GM12878 (cell line): ENCODE results near the gene ANKRD44. TPM values are rescaled to one million over a fixed set of nuclear protein-coding genes. Genes with fewer than 3 reads are reported as not detected.

Experiments
- ATAC-seq: fragments of 200-7000 bp; cut with Tn5 transposase; 3 replicates; pipeline ENCODE4 v1.9.1; 2020; ENCODE audit warnings: mild to moderate bottlenecking, moderate library complexity
- BruUV-seq: library from RNA; stranded (reverse); fragments of 400-500 nt; replicated peaks from 2 replicates; lab custom pipeline; 2021; lab: Mats Ljungman, UMichigan
- CTCF ChIA-PET: fragments of 300-600 bp; sonication (Branson Sonifier 250); formaldehyde crosslinking; extraction: SDS; loops from one replicate; lab custom pipeline; 2021; ENCODE audit warnings: inconsistent platforms; lab: Yijun Ruan, JAX
- POLR2A ChIA-PET: fragments of 350-600 bp; formaldehyde crosslinking; extraction: SDS; loops from one replicate; lab custom pipeline; 2021; ENCODE audit warnings: inconsistent platforms; lab: Charles Lee
- RAD21 ChIA-PET: fragments of 300-600 bp; sonication (Branson Sonifier 250); formaldehyde crosslinking; loops from one replicate; lab custom pipeline; 2023; ENCODE audit warnings: antibody characterized with exemption; ENCODE audit not compliant: unreplicated experiment; lab: Charles Lee
- SMC1A ChIA-PET: fragments of 300-600 bp; sonication (Branson Sonifier 250); formaldehyde crosslinking; loops from one replicate; lab custom pipeline; 2023; ENCODE audit not compliant: unreplicated experiment, uncharacterized antibody; lab: Charles Lee
- DNase-seq: peaks from one replicate; pipeline ENCODE4 v3.0.0-alpha.2; 2011; ENCODE audit warnings: low read depth, low spot score
- FAIRE-seq: peaks from 3 replicates; lab custom pipeline; 2011; peaks lifted over from hg19 to GRCh38; lab: Jason Lieb, UNC
- H2AFZ ChIP-seq: 2 replicates; pipeline ENCODE4 v1.6.0; 2011; ENCODE audit warnings: low read depth, low read length, control low read depth; ENCODE audit not compliant: control insufficient read depth
- H3K27ac ChIP-seq: 2 replicates; pipeline ENCODE4 v1.5.1; 2011; ENCODE audit warnings: control low read depth; ENCODE audit not compliant: control insufficient read depth, insufficient read depth
- H3K27me3 ChIP-seq, 2 experiments: replicated peaks in 1 of 2; 2 replicates each; pipeline versions ENCODE4 v1.6.0 to v1.6.1; 2011; ENCODE audit warnings: low read length in 1 of 2; ENCODE audit not compliant: control insufficient read depth in 2 of 2, insufficient read depth in 2 of 2
- H3K36me3 ChIP-seq, 2 experiments: 2 replicates each; pipeline ENCODE4 v1.5.1; 2011; ENCODE audit warnings: low read length in 1 of 2; ENCODE audit not compliant: control insufficient read depth in 2 of 2, insufficient read depth in 2 of 2
- H3K4me1 ChIP-seq: 2 replicates; pipeline ENCODE4 v1.6.1; 2011; ENCODE audit warnings: mild to moderate bottlenecking, low read length, moderate library complexity, mixed read lengths; ENCODE audit not compliant: control insufficient read depth, insufficient read depth
- H3K4me2 ChIP-seq: 2 replicates; pipeline ENCODE4 v1.6.0; 2011; ENCODE audit warnings: control low read depth; ENCODE audit not compliant: control insufficient read depth, insufficient read depth
- H3K4me3 ChIP-seq: fragments of 200-600 bp; sonication (generic); 2 replicates; pipeline ENCODE4 v1.5.1; 2016
- H3K79me2 ChIP-seq: 2 replicates; pipeline ENCODE4 v1.6.0; 2011; ENCODE audit warnings: low read length; ENCODE audit not compliant: control insufficient read depth, insufficient read depth
- H3K9ac ChIP-seq: 2 replicates; pipeline ENCODE4 v1.8.0; 2011; ENCODE audit warnings: low read length, control low read depth, mixed read lengths; ENCODE audit not compliant: control insufficient read depth, insufficient read depth
- H3K9me3 ChIP-seq: replicated peaks from 3 replicates; pipeline ENCODE4 v1.5.1; 2011; ENCODE audit warnings: mild to moderate bottlenecking, low read length; ENCODE audit not compliant: control insufficient read depth, insufficient read depth
- H4K20me1 ChIP-seq: 2 replicates; pipeline ENCODE4 v1.6.0; 2011; ENCODE audit not compliant: control insufficient read depth, insufficient read depth
- CHD4 ChIP-seq: fragments of 200-600 bp; sonication (generic); IDR thresholded peaks from 2 replicates; pipeline ENCODE4 v1.6.1; 2016; ENCODE audit warnings: mild to moderate bottlenecking
- CREB1 ChIP-seq: IDR thresholded peaks from 2 replicates; pipeline ENCODE4 v1.6.1; 2012; ENCODE audit warnings: low read depth, mild to moderate bottlenecking, inconsistent platforms
- FOXK2 ChIP-seq: fragments of 450-650 bp; IDR thresholded peaks from 2 replicates; pipeline ENCODE4 v1.6.1; 2017; ENCODE audit warnings: mild to moderate bottlenecking, moderate library complexity
- HDGF ChIP-seq: fragments of 450-650 bp; IDR thresholded peaks from 2 replicates; pipeline ENCODE4 v1.6.1; 2016; ENCODE audit warnings: antibody characterized with exemption
- IRF5 ChIP-seq: fragments of 450-650 bp; IDR thresholded peaks from 2 replicates; pipeline ENCODE4 v1.6.1; 2017; ENCODE audit warnings: borderline replicate concordance
- MTA2 ChIP-seq: fragments of 450-650 bp; IDR thresholded peaks from 2 replicates; pipeline ENCODE4 v1.6.1; 2016; ENCODE audit warnings: low read depth, mild to moderate bottlenecking, moderate library complexity
- NR2C1 ChIP-seq: fragments of 450-650 bp; IDR thresholded peaks from 2 replicates; pipeline ENCODE4 v1.6.1; 2017; ENCODE audit warnings: antibody characterized with exemption, mild to moderate bottlenecking, moderate library complexity
- NR2F1 ChIP-seq: fragments of 450-650 bp; conservative IDR thresholded peaks from 2 replicates; pipeline ENCODE4 v1.6.1; 2017; ENCODE audit warnings: mild to moderate bottlenecking
- RUNX3 ChIP-seq: IDR thresholded peaks from 2 replicates; pipeline ENCODE4 v1.6.1; 2012; ENCODE audit warnings: low read length, inconsistent platforms
- ZNF687 ChIP-seq: fragments of 450-650 bp; IDR thresholded peaks from 2 replicates; pipeline ENCODE4 v1.6.1; 2017; ENCODE audit warnings: mild to moderate bottlenecking, moderate library complexity
- in situ Hi-C: fragments of 300-500 bp; cut with MboI; formaldehyde crosslinking; loops from 9 replicates; pipeline ENCODE4 v1.14.3; 2018; ENCODE audit warnings: mixed read lengths
- intact Hi-C: fragments of 100-400 bp; cut with micrococcal nuclease; formaldehyde crosslinking; loops from one replicate; pipeline ENCODE4 v1.14.2; 2022; ENCODE audit not compliant: unreplicated experiment
- polyA plus RNA-seq, 11 experiments: library from polyadenylated mRNA; depleted of rRNA in 4 of 11; unstranded in 6 of 11; stranded (reverse) in 5 of 11; fragments of >200 nt; fragmentation: Nextera tagmentation in 4 of 11; fragmentation: Illumina TruSeq in 1 of 11; extraction: Ambion mirVana in 4 of 11; extraction: Trizol in 1 of 11; gene quantifications; 1 replicate in 1 of 11; 2 replicates in 10 of 11; pipeline versions ENCODE4 v1.2.1 to v1.2.3, GENCODE V29; 2011 to 2016; ENCODE audit warnings: inconsistent platforms in 2 of 11, missing spikeins in 2 of 11, low read depth in 1 of 11
- total RNA-seq, 4 experiments: library from RNA; depleted of rRNA in 3 of 4; stranded (reverse); fragments of >200 nt in 3 of 4; fragmentation: Illumina TruSeq in 1 of 4; extraction: Trizol in 1 of 4; gene quantifications; 2 replicates each; pipeline versions ENCODE4 v1.2.1 to v1.2.3, GENCODE V29; 2013 to 2021
- TF ChIP-seq, protein P1 (sequence below): IDR thresholded peaks from 2 replicates; pipeline ENCODE4 v1.6.1; 2012; ENCODE audit warnings: low read depth, low read length, improper control_type of control experiment
- TF ChIP-seq, protein P2 (sequence below): IDR thresholded peaks from 2 replicates; pipeline ENCODE4 v1.6.1; 2012; ENCODE audit warnings: low read length, inconsistent platforms
- TF ChIP-seq, protein P3 (sequence below): IDR thresholded peaks from 2 replicates; pipeline ENCODE4 v1.6.1; 2011; ENCODE audit warnings: low read depth, low read length, improper control_type of control experiment, borderline replicate concordance
- TF ChIP-seq, protein P4 (sequence below): IDR thresholded peaks from 2 replicates; pipeline ENCODE4 v1.6.1; 2011; ENCODE audit warnings: borderline replicate concordance, low read depth, mild to moderate bottlenecking, moderate library complexity, low read length; ENCODE audit not compliant: insufficient read depth, poor library complexity, severe bottlenecking

The ANKRD44 gene
- total and polyA plus RNA-seq, 10 of the 15 experiments (the other 5 are each of a cell fraction or from before 2014, with no cell fraction given), result 19.1 to 99.1 (median 59.6) TPM

DNA sequence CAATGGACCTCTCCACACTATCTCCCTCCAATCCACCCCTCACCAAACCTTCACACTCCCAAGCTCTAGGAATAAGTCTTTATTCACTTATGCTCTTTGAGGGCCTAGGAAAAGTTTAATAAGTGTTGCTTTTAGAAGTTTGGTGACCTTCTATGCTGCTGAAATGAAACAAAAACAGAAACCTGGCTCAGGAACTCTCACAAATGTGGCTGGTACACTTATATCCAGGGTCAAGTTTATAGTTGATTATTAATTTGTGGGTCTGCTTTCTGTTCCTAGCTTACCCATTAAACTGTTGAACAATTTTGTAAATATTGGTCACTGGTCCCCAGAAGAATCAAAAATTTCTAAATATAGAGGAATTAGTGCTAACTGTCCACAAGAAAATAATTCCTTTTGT, 14.2 kb upstream of the ANKRD44 start:
- H3K27ac ChIP-seq, result peak overlapping the region; percentile 40; the same call in 1 of the 2 replicates
- SMC1A ChIA-PET, result interaction anchor here (0.8 to 1.7 kb wide), 4 partner anchors 14 to 172 kb away, joined by 3 to 4 read pairs (median 3); partner anchors contain the start of gene ANKRD44
- H3K4me3 ChIP-seq, result no peak overlapping the region
- peak overlapping the region; percentile 84 for H2AFZ ChIP-seq
- in situ Hi-C loops, result no loop called here
- peak; percentile 87 for ATAC-seq
- no peaks in the 10 kb centered on the region for H3K36me3 ChIP-seq
- TF ChIP-seq MTA2, result 0 out of 2 replicates have a peak, but pooled peaks have one; percentile 33
- no peak for TF ChIP-seq CREB1
- TF ChIP-seq, protein P1, sequence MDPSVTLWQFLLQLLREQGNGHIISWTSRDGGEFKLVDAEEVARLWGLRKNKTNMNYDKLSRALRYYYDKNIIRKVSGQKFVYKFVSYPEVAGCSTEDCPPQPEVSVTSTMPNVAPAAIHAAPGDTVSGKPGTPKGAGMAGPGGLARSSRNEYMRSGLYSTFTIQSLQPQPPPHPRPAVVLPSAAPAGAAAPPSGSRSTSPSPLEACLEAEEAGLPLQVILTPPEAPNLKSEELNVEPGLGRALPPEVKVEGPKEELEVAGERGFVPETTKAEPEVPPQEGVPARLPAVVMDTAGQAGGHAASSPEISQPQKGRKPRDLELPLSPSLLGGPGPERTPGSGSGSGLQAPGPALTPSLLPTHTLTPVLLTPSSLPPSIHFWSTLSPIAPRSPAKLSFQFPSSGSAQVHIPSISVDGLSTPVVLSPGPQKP, result no peak
- TF ChIP-seq NR2C1, result peak; percentile 28; the same call in 1 of the 2 replicates
- TF ChIP-seq, protein P2, sequence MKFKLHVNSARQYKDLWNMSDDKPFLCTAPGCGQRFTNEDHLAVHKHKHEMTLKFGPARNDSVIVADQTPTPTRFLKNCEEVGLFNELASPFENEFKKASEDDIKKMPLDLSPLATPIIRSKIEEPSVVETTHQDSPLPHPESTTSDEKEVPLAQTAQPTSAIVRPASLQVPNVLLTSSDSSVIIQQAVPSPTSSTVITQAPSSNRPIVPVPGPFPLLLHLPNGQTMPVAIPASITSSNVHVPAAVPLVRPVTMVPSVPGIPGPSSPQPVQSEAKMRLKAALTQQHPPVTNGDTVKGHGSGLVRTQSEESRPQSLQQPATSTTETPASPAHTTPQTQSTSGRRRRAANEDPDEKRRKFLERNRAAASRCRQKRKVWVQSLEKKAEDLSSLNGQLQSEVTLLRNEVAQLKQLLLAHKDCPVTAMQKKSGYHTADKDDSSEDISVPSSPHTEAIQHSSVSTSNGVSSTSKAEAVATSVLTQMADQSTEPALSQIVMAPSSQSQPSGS, result no peak
- TF ChIP-seq, protein P3, sequence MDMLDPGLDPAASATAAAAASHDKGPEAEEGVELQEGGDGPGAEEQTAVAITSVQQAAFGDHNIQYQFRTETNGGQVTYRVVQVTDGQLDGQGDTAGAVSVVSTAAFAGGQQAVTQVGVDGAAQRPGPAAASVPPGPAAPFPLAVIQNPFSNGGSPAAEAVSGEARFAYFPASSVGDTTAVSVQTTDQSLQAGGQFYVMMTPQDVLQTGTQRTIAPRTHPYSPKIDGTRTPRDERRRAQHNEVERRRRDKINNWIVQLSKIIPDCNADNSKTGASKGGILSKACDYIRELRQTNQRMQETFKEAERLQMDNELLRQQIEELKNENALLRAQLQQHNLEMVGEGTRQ, result no peak
- TF ChIP-seq ZNF687, result 0 out of 2 replicates have a peak, but pooled peaks have one; percentile 22
- TF ChIP-seq, protein P4, sequence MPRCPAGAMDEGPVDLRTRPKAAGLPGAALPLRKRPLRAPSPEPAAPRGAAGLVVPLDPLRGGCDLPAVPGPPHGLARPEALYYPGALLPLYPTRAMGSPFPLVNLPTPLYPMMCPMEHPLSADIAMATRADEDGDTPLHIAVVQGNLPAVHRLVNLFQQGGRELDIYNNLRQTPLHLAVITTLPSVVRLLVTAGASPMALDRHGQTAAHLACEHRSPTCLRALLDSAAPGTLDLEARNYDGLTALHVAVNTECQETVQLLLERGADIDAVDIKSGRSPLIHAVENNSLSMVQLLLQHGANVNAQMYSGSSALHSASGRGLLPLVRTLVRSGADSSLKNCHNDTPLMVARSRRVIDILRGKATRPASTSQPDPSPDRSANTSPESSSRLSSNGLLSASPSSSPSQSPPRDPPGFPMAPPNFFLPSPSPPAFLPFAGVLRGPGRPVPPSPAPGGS, result no peak
- TF ChIP-seq CHD4, result no peak
- TF ChIP-seq NR2F1, result peak; percentile 65
- TF ChIP-seq FOXK2, result no peak
- TF ChIP-seq RUNX3, result no peak; the same call in 1 of the 2 replicates
- no peak for TF ChIP-seq HDGF
- no peak for TF ChIP-seq IRF5
- TF ChIP-seq, all 136 proteins: peak for 4
- H4K20me1 ChIP-seq, result no peaks in the 10 kb centered on the region
- DNase-seq (no peak), FAIRE-seq (peak; percentile 71)
- H3K27me3 ChIP-seq, result no peaks in the 10 kb centered on the region
- ChIA-PET CTCF (interaction anchor here (1.1 to 2.0 kb wide), 5 partner anchors 13 to 172 kb away, joined by 3 to 5 read pairs (median 4); no protein-coding TSS in a partner anchor), RAD21 (interaction anchor here (1.0 to 4.5 kb wide), 2 partner anchors 14 to 134 kb away, joined by 3 to 20 read pairs; partner anchors contain the start of gene ANKRD44), POLR2A (interaction anchor here (0.5 to 0.8 kb wide), 2 partner anchors 8 to 142 kb away, joined by 6 to 7 read pairs; no protein-coding TSS in a partner anchor)
- H3K4me1 ChIP-seq, result peaks cover 18% of the 10 kb centered on the region; the same call in 1 of the 2 replicates
- H3K4me2 ChIP-seq, result peak overlapping the region; percentile 82
- no peaks in the 10 kb centered on the region for H3K79me2 ChIP-seq
- H3K9me3 ChIP-seq, result no peaks in the 10 kb centered on the region
- intact Hi-C loops, result loop anchor here (5.0 kb wide), 1 partner anchor 38 kb away; no protein-coding TSS in a partner anchor
- H3K9ac ChIP-seq, result no peak overlapping the region
- no TSS peak for BruUV-seq
